GM18907 (cell line): ENCODE data around the gene TOX3.

Experiments used
- ATAC-seq: cut with Tn5 transposase; IDR thresholded peaks from one replicate; pipeline ENCODE4 v1.9.1; 2021; ENCODE audit warnings: mild to moderate bottlenecking, moderate library complexity; ENCODE audit not compliant: unreplicated experiment

TOX3 gene

DNA sequence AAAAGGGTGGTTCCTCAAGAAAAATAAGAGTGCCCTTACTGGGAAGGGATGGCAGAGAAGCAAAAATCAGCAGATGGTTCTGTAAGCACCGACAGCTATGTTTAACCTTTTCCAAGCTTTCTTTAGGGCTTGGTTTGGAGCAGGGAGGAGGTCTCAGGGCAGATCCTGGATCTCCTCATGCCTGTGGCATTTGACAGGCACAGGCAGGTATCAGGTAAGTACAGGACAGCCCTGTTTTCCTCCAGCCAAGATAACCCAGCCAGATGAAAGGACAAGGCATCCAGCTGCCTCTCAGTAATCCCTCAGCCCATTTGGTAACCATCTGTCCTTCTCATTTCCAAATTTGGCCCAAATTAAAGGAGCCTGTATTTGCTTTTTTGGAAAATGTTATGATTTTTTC lies 141.5 kb downstream of the TOX3 start:
- ATAC-seq, result no peak

DNA sequence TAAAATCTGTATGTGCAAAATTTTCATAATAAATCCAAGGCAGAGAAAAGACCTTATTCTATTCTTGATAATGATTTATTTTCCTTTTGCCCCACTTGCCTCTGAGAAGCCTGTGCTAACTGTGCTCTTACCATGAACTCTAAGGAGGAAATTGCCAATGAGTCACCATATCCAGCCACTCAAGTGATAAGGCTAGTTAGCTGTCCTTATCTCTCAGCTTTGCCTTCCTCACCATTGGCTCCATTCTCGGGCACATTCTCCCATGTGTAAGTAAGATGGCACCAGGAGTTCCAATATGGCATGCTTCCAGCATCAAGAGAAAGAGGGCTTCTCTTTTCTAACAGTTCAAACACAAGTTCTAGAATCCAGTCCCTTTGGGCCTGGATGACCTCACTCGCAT lies 142.4 kb downstream of the TOX3 start:
- no peak for ATAC-seq

GRCh38 chr16:52399116-52399515 lies 147.8 kb downstream of the TOX3 start:
- no peak for ATAC-seq

DNA sequence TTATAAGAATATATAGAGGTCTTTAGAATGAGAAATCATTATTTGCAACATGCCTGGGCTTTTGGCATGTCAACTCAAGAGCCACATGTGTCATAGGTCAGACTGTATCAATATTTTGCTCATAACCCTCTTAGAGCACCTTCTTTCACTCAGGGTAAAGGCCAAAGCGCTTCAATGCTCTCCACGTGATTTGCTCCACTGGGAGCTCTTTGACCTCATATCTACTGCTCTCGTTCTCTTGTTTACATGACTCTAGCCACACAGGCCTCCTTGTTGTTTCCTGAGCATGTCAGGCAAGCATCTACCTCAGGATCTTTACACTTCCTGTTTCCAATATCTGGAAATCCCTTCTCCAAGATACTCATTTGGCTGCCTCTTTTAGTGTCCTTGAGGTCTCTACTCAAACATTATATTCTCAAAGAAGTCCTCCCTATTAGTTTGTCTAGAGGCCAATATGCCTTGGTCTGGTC lies 148.4 kb downstream of the TOX3 start:
- no peak for ATAC-seq

GRCh38 chr16:52398021-52398420 lies 148.9 kb downstream of the TOX3 start:
- ATAC-seq, result no peak

GRCh38 chr16:52393448-52393847 lies 153.5 kb downstream of the TOX3 start:
- ATAC-seq, result no peak

DNA sequence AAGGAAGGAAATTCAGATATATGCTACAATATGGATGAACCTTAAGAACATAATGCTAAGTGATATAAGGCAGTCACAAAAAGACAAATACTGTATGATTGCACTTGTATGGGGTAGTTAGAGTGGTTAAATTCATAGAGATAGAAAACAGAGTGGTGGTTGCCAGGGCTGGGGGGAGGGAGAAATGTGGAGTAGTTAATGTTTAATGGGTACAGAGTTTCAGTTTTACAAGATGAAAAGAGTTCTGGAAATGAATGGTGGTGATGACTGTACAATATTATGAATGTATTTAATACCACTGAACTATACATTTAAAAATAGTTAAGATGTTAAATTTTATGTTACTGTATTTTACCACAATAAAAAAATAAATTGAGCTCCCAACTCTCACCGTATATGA lies 157.9 kb downstream of the TOX3 start:
- ATAC-seq, result no peak
